ENCODE data around the gene BICC1. TPM values are rescaled to one million over a fixed set of nuclear protein-coding genes. Genes with fewer than 3 reads are reported as not detected.

BICC1 gene
- total and polyA plus RNA-seq, 2 of the 8 experiments (the other 6 are each of a cell fraction or from before 2014, with no cell fraction given): 0.20 to 0.73 TPM

- H2BK120ac ChIP-seq (replicated peaks; ENCODE audit: low read depth, low read length): no peak overlapping the region
- H3K4me2 ChIP-seq (ENCODE audit: insufficient read depth in 1 of 2, low read depth in 2 of 2, low read length in 2 of 2): no peak overlapping the region
- H3K36me3 ChIP-seq (ENCODE audit: control insufficient read depth in 2 of 4, insufficient read depth in 4 of 4, low read length in 3 of 4): no peaks in the 10 kb centered on the region
- ChIA-PET CTCF (ENCODE audit: partially characterized antibody) (interaction anchor here (1.0 to 2.4 kb wide), 10 partner anchors 8 to 456 kb away, joined by 3 to 12 read pairs (median 3); no protein-coding TSS in a partner anchor), POLR2A (ENCODE audit: partially characterized antibody) (no interaction called here)
- H4K5ac ChIP-seq (ENCODE audit: insufficient read length, low read depth, low read length): no peak overlapping the region
- H3K9ac ChIP-seq (replicated peaks in 1 of 4; ENCODE audit: extremely low read depth in 1 of 4, low read depth in 3 of 4, low read length in 3 of 4): no peak overlapping the region
- no peaks in the 10 kb centered on the region for H3K27me3 ChIP-seq (replicated peaks in 1 of 4; ENCODE audit: control insufficient read depth in 3 of 4, extremely low read depth in 1 of 4, insufficient read depth in 3 of 4, low read length in 3 of 4)
- no peak overlapping the region for H4K8ac ChIP-seq (ENCODE audit: extremely low read depth, insufficient read depth, low read length)
- H3K9me3 ChIP-seq (ENCODE audit: insufficient read depth in 2 of 2, low read depth in 1 of 2, low read length in 1 of 2): no peaks in the 10 kb centered on the region
- H3K4ac ChIP-seq (replicated peaks; ENCODE audit: insufficient read length, low read depth, low read length): no peak overlapping the region
- no peak overlapping the region for H3K56ac ChIP-seq (replicated peaks; ENCODE audit: insufficient read length, low read depth, low read length)
- H4K91ac ChIP-seq (replicated peaks; ENCODE audit: insufficient read length, low read length): no peak overlapping the region
- H3K23me2 ChIP-seq (ENCODE audit: low read depth, low read length): no peaks in the 10 kb centered on the region
- no peak overlapping the region for H3K18ac ChIP-seq (ENCODE audit: extremely low read depth, low read length)
- H3K14ac ChIP-seq (ENCODE audit: insufficient read length): no peak overlapping the region
- no peak overlapping the region for H2BK15ac ChIP-seq (ENCODE audit: low read length)
- FAIRE-seq (no peak), DNase-seq (ENCODE audit: low read depth in 1 of 2, low spot score in 2 of 2) (no peak)
- no peak overlapping the region for H2BK12ac ChIP-seq (ENCODE audit: low read depth, low read length)
- H3K4me1 ChIP-seq (replicated peaks in 1 of 4; ENCODE audit: control insufficient read depth in 3 of 4, insufficient read depth in 4 of 4, low read length in 3 of 4): no peaks in the 10 kb centered on the region
- H2BK5ac ChIP-seq (ENCODE audit: low read depth, low read length): no peak overlapping the region
- H2AK5ac ChIP-seq (ENCODE audit: low read depth, low read length): no peak overlapping the region
- H3K23ac ChIP-seq (ENCODE audit: insufficient read length): no peak overlapping the region
- H2BK20ac ChIP-seq (ENCODE audit: low read length): no peak overlapping the region
- no peak overlapping the region for H3K4me3 ChIP-seq (ENCODE audit: extremely low read depth in 1 of 4, insufficient read depth in 2 of 4, low read depth in 3 of 4, low read length in 4 of 4)
- no peaks in the 10 kb centered on the region for H3K79me1 ChIP-seq (ENCODE audit: low read depth, low read length)
- no peak overlapping the region for H2AFZ ChIP-seq (ENCODE audit: low read length)
- H3K79me2 ChIP-seq (ENCODE audit: control insufficient read depth in 1 of 2, insufficient read depth in 2 of 2, low read length in 2 of 2): no peaks in the 10 kb centered on the region
- H4K20me1 ChIP-seq (replicated peaks in 1 of 2; ENCODE audit: control insufficient read depth in 1 of 2, insufficient read depth in 2 of 2, low read length in 2 of 2): no peaks in the 10 kb centered on the region
- H3K27ac ChIP-seq (ENCODE audit: low read depth, low read length): no peak overlapping the region
- TF ChIP-seq YY1 (IDR thresholded peaks at IDR 0.05; ENCODE audit: low read depth, low read length) (no peak), TAF1 (IDR thresholded peaks at IDR 0.05; ENCODE audit: low read depth, low read length) (no peak), KDM5A (IDR thresholded peaks at IDR 0.05; ENCODE audit: low read length) (no peak), SP2 (IDR thresholded peaks at IDR 0.05; ENCODE audit: low read length) (no peak), EZH2 (IDR thresholded peaks at IDR 0.05; ENCODE audit: low read depth, low read length, severe bottlenecking) (no peak), JUN (IDR thresholded peaks at IDR 0.05; ENCODE audit: low read depth, low read length) (no peak), BRCA1 (IDR thresholded peaks at IDR 0.05; ENCODE audit: low read depth, low read length) (no peak), ASH2L (IDR thresholded peaks at IDR 0.05; ENCODE audit: low read length) (no peak), SIRT6 (IDR thresholded peaks at IDR 0.05; ENCODE audit: low read length) (no peak), GTF2F1 (IDR thresholded peaks at IDR 0.05; ENCODE audit: borderline replicate concordance, low read depth, low read length) (no peak), POU5F1 (IDR thresholded peaks at IDR 0.05; ENCODE audit: low read depth, low read length) (no peak), MAFK (IDR thresholded peaks at IDR 0.05; ENCODE audit: low read depth, low read length) (no peak)
Observed at GRCh38 chr10:58780476-58780875, 267.8 kb downstream of the BICC1 start.
